Calu3 (cell line): ENCODE data around the gene ANKRD12. TPM values are rescaled to one million over a fixed set of nuclear protein-coding genes. Genes with fewer than 3 reads are reported as not detected.
"Not testable (repeated sequence)": the region's sequence is repeated elsewhere in the genome, so short reads cannot be mapped to it uniquely, and the experiment has no call there.

Source experiments
- BruUV-seq: library from RNA; stranded (reverse); fragments of 400-500 nt; replicated peaks from 2 replicates; lab custom pipeline; 2021; lab: Mats Ljungman, UMichigan
- CTCF ChIA-PET: fragments of 300-600 bp; sonication (Branson Sonifier 250); formaldehyde crosslinking; loops from one replicate; lab custom pipeline; 2022; ENCODE audit warnings: antibody characterized with exemption; lab: Charles Lee
- DNase-seq: peaks from one replicate; pipeline ENCODE4 v3.0.0; 2022
- H3K27ac Mint-ChIP-seq: one replicate; pipeline ENCODE4 v1.8.0; 2022; ENCODE audit warnings: mixed read lengths; ENCODE audit not compliant: unreplicated experiment
- H3K27me3 Mint-ChIP-seq: one replicate; pipeline ENCODE4 v1.8.0; 2022; ENCODE audit warnings: mixed read lengths; ENCODE audit not compliant: unreplicated experiment
- H3K36me3 Mint-ChIP-seq: one replicate; pipeline ENCODE4 v1.8.0; 2022; ENCODE audit warnings: mild to moderate bottlenecking, moderate library complexity, mixed read lengths; ENCODE audit not compliant: insufficient read depth, unreplicated experiment
- H3K4me1 Mint-ChIP-seq: one replicate; pipeline ENCODE4 v1.8.0; 2022; ENCODE audit warnings: mild to moderate bottlenecking, low read depth, mixed read lengths; ENCODE audit not compliant: unreplicated experiment
- H3K4me3 Mint-ChIP-seq: one replicate; pipeline ENCODE4 v1.8.0; 2022; ENCODE audit warnings: mild to moderate bottlenecking, low read depth, moderate library complexity, mixed read lengths; ENCODE audit not compliant: unreplicated experiment
- H3K9me3 Mint-ChIP-seq: one replicate; pipeline ENCODE4 v1.8.0; 2022; ENCODE audit warnings: low read depth, mixed read lengths; ENCODE audit not compliant: unreplicated experiment
- CTCF ChIP-seq: fragments of 200-600 bp; IDR thresholded peaks from one replicate; pipeline ENCODE4 v1.8.0; 2022; ENCODE audit warnings: antibody characterized with exemption; ENCODE audit not compliant: unreplicated experiment
- intact Hi-C: fragments of 100-400 bp; cut with micrococcal nuclease; formaldehyde crosslinking; loops from one replicate; pipeline ENCODE4 v1.10.0; 2022; ENCODE audit not compliant: unreplicated experiment
- total RNA-seq: library from RNA; stranded (reverse); gene quantifications from 2 replicates; pipeline ENCODE4 v1.2.3, GENCODE V29; 2022

Gene ANKRD12
- total RNA-seq, 1 experiment from 2014 or later: 40.7 TPM

DNA sequence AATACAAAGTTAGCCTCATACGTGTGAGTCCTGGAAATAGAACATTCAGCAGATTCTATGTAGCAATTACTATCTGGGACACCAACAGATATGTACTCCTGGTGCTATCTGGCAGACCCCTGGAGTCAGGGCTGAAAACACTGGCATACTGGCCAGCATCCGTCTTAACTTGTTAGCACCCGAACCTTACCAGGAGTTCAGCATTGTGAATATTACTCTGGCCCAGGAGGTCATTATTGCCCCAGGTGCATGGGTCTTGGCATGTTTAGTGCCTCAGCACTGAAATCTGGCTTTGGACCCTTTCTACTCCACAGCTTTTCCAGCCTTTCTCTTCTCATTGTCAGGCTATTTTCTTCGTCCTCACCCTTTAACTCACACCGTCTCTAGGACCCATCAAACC lies 46.0 kb upstream of the ANKRD12 start:
- no peak overlapping the region for H3K27ac Mint-ChIP-seq

GRCh38 chr18:9091066-9091476 lies 45.5 kb upstream of the ANKRD12 start:
- Mint-ChIP-seq H3K27ac (no peak overlapping the region), H3K4me1 (peaks cover 37% of the 10 kb centered on the region), H3K36me3 (peaks cover 13% of the 10 kb centered on the region), H3K27me3 (no peaks in the 10 kb centered on the region), H3K9me3 (no peaks in the 10 kb centered on the region), H3K4me3 (no peak overlapping the region)
- CTCF ChIA-PET: interaction anchor here (0.7 kb wide), 1 partner anchor 123 kb away, joined by 3 read pairs; no protein-coding TSS in a partner anchor
- no peak for DNase-seq
- no peak for TF ChIP-seq CTCF
- intact Hi-C loops: no loop called here
- no TSS peak for BruUV-seq

More for the DNA sequence above, 46.0 kb upstream of the ANKRD12 start:
- Mint-ChIP-seq H3K9me3 (no peaks in the 10 kb centered on the region), H3K36me3 (peaks cover 13% of the 10 kb centered on the region), H3K4me1 (peaks cover 32% of the 10 kb centered on the region), H3K27me3 (no peaks in the 10 kb centered on the region), H3K4me3 (no peak overlapping the region)
- CTCF ChIA-PET: no interaction called here
- no peak for DNase-seq
- no TSS peak for BruUV-seq
- no peak for TF ChIP-seq CTCF
- intact Hi-C loops: no loop called here

DNA sequence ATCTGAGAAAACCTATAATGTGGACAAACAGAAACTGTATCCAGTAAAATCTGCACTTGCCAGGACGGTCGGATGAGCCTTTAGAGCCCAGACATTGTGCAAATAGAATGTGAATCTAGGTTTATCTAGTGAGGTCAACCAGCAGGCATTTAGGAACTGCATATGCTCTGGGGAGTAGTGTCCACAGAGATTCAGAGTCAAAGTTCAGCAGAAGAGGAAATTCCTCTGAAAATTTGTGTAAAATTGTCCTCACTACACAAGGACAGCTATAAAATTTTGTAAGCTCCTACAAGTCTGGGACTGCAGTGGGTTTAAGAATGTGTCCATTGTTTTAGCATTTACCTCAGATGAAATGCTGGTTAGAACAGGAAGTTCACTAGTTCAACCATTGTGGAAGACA lies 43.9 kb upstream of the ANKRD12 start:
- H3K27me3 Mint-ChIP-seq: no peaks in the 10 kb centered on the region
- no peak for TF ChIP-seq CTCF
- no peak for DNase-seq
- no peaks in the 10 kb centered on the region for H3K9me3 Mint-ChIP-seq
- H3K36me3 Mint-ChIP-seq: peaks cover 13% of the 10 kb centered on the region
- H3K27ac Mint-ChIP-seq: no peak overlapping the region
- BruUV-seq: no TSS peak
- H3K4me1 Mint-ChIP-seq: peaks cover 38% of the 10 kb centered on the region
- intact Hi-C loops: no loop called here
- CTCF ChIA-PET: interaction anchor here (0.7 to 1.4 kb wide), 2 partner anchors 9 to 414 kb away, joined by 4 to 9 read pairs; partner anchors contain the start of gene NDUFV2
- H3K4me3 Mint-ChIP-seq: no peak overlapping the region

DNA sequence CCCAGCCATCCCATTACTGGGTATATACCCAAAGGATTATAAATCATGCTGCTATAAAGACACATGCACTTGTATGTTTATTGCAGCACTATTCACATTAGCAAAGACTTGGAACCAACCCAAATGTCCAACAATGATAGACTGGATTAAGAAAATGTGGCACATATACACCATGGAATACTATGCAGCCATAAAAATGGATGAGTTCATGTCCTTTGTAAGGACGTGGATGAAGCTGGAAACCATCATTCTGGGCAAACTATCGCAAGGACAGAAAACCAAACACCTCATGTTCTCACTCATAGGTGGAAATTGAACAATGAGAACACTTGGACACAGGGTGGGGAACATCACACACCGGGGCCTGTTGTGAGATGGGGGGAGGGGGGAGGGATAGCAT lies 43.5 kb upstream of the ANKRD12 start:
- H3K27ac Mint-ChIP-seq, DNase-seq, H3K27me3 Mint-ChIP-seq, H3K9me3 Mint-ChIP-seq, intact Hi-C loops, H3K4me3 Mint-ChIP-seq, BruUV-seq: not testable (repeated sequence)
- Mint-ChIP-seq H3K36me3 (peaks cover 13% of the 10 kb centered on the region), H3K4me1 (peaks cover 38% of the 10 kb centered on the region)
- CTCF ChIA-PET: interaction anchor here (0.7 to 1.4 kb wide), 2 partner anchors 9 to 18 kb away, joined by 3 to 4 read pairs; partner anchors contain the start of gene NDUFV2
